ENCODE measurements around the gene TPPP2. TPM values are rescaled to one million over a fixed set of nuclear protein-coding genes. Genes with fewer than 3 reads are reported as not detected.
A peak's percentile ranks its signal among the peaks of the same experiment; 100 is the strongest.

TPPP2 gene
- total RNA-seq, 4 donors from 2014 or later, result not detected

DNA sequence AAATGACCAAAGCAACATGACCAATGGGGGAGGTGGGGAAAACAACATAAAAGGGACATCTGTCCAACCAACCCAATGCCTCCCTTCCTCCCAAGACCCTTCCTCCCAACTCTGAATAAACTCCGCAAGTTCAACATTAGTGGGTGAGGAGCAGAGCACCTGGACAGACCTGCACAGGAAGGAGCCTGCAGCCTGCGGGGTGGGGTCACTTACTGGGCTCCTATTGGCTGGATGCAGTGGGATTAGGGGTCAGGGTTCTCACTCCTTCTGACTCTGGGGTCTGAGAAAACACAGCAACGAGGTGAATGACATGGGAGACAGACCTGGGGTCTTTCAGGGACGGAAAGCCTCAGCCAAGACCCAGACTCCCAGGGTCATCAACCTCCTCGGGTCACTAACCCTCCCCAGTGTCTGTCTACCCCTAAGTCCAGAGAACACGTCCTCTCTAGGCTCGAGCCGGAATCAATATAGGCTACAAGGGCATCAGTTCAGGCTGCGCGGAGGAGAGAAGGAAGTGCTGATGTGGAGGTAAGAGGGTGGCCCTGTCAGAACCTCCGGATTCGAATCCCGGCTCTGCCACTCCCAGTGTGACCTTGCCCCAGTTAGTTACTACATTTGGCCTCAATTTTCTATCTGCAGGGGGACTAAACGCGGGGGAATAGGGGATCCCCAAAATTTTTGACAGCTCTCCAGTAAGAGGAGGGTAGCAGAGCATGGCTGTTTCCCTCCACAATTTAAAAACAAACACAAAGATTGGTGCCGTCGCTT lies 6.0 kb upstream of the TPPP2 start:
- no peaks in the 10 kb centered on the region for H3K27me3 ChIP-seq
- ATAC-seq, result no peak
- peak overlapping the region; percentile 74 to 77 for H3K4me3 ChIP-seq
- TF ChIP-seq CTCF (IDR thresholded peaks at IDR 0.05) (no peak), POLR2AphosphoS5 (IDR thresholded peaks at IDR 0.05) (no peak), EP300 (IDR thresholded peaks at IDR 0.05) (no peak), POLR2A (IDR thresholded peaks at IDR 0.05) (no peak)
- WGBS, 2 donors (ENCODE audit: low coverage in 1 of 2), result 11 to 100% methylated on average over 1 to 9 of the region's 17 CpGs
- H3K4me1 ChIP-seq, result peaks cover 0 to 73% (median 17%) of the 10 kb centered on the region in 3 donors
- H3K9me3 ChIP-seq, result no peaks in the 10 kb centered on the region
- peak overlapping the region; percentile 78 to 95 (median 92) for H3K27ac ChIP-seq
- H3K36me3 ChIP-seq, result peaks cover 0 to 35% of the 10 kb centered on the region in 2 donors

GRCh38 chr14:21024585-21025370 lies 5.2 kb upstream of the TPPP2 start, which contains the start of gene NDRG2:
Gene NDRG2 (minus strand): TSS chr14:21025061. CDS start chr14:21023315, 1,746 bp downstream.
- TF ChIP-seq POLR2A (IDR thresholded peaks at IDR 0.05), result peak; percentile 21 to 32
- TF ChIP-seq EP300 (IDR thresholded peaks at IDR 0.05), result no peak
- TF ChIP-seq POLR2AphosphoS5 (IDR thresholded peaks at IDR 0.05), result peak; percentile 37
- no peak for TF ChIP-seq CTCF (IDR thresholded peaks at IDR 0.05)
- peak; percentile 87 for ATAC-seq
- Histone ChIP-seq H3K36me3 (peaks cover 0 to 27% of the 10 kb centered on the region in 2 donors), H3K9me3 (no peaks in the 10 kb centered on the region), H3K27ac (peak within 1 kb of the TSS; percentile 78 to 95 (median 92)), H3K4me3 (peak within 1 kb of the TSS; percentile 74 to 77), H3K27me3 (no peaks in the 10 kb centered on the region), H3K4me1 (peaks cover 0 to 65% (median 17%) of the 10 kb centered on the region in 3 donors)
- WGBS, 2 donors (ENCODE audit: low coverage in 1 of 2), result 0% methylated on average over 7 of the region's 72 CpGs; no CpG with 5 or more reads in 1 of the 2 donors

GRCh38 chr14:21025371-21026273 lies 4.4 kb upstream of the TPPP2 start:
- TF ChIP-seq POLR2A (IDR thresholded peaks at IDR 0.05) (peak; percentile 19 to 21), CTCF (IDR thresholded peaks at IDR 0.05) (no peak), POLR2AphosphoS5 (IDR thresholded peaks at IDR 0.05) (peak; percentile 3), EP300 (IDR thresholded peaks at IDR 0.05) (no peak)
- WGBS, 2 donors (ENCODE audit: low coverage in 1 of 2), result 18% methylated on average over 2 of the region's 58 CpGs; no CpG with 5 or more reads in 1 of the 2 donors
- no peaks in the 10 kb centered on the region for H3K9me3 ChIP-seq

GRCh38 chr14:21026274-21026987 lies 3.6 kb upstream of the TPPP2 start:
- no peak for ATAC-seq
- TF ChIP-seq POLR2AphosphoS5 (IDR thresholded peaks at IDR 0.05) (no peak), CTCF (IDR thresholded peaks at IDR 0.05) (no peak), EP300 (IDR thresholded peaks at IDR 0.05) (no peak), POLR2A (IDR thresholded peaks at IDR 0.05) (no peak)
- H3K27me3 ChIP-seq, result no peaks in the 10 kb centered on the region
- WGBS, 2 donors (ENCODE audit: low coverage in 1 of 2), result 39% methylated on average over 2 of the region's 7 CpGs; no CpG with 5 or more reads in 1 of the 2 donors
- no peaks in the 10 kb centered on the region for H3K9me3 ChIP-seq
- H3K4me1 ChIP-seq, result peaks cover 0 to 51% (median 17%) of the 10 kb centered on the region in 3 donors
- H3K36me3 ChIP-seq, result peaks cover 0 to 11% of the 10 kb centered on the region in 2 donors
- peak overlapping the region; percentile 78 to 95 (median 92) for H3K27ac ChIP-seq
- peak overlapping the region in 1 of 2 donors; percentile 74 for H3K4me3 ChIP-seq

More at GRCh38 chr14:21025371-21026273, 4.4 kb upstream of the TPPP2 start:
- Histone ChIP-seq H3K27me3 (no peaks in the 10 kb centered on the region), H3K36me3 (peaks cover 0 to 19% of the 10 kb centered on the region in 2 donors), H3K27ac (peak overlapping the region; percentile 78 to 95 (median 92)), H3K4me3 (peak overlapping the region; percentile 74 to 77), H3K4me1 (peaks cover 0 to 60% (median 17%) of the 10 kb centered on the region in 3 donors)
- ATAC-seq, result peak; percentile 71

Data from gastroesophageal sphincter (tissue), 4 donors.